IPS-18a (cell line): ENCODE data around the gene DPP6.

ENCODE experiments used
- H3K27ac ChIP-seq: one replicate; pipeline ENCODE4 v1.5.1; 2013; ENCODE audit warnings: low read length
- H3K27me3 ChIP-seq: one replicate; pipeline ENCODE4 v1.6.1; 2013; ENCODE audit warnings: mild to moderate bottlenecking, low read length; ENCODE audit not compliant: control insufficient read depth, insufficient read depth
- H3K36me3 ChIP-seq: one replicate; pipeline ENCODE4 v1.6.1; 2013; ENCODE audit warnings: low read depth, low read length; ENCODE audit not compliant: control insufficient read depth
- H3K4me1 ChIP-seq: one replicate; pipeline ENCODE4 v1.6.1; 2013; ENCODE audit warnings: low read depth, low read length; ENCODE audit not compliant: control insufficient read depth
- H3K4me3 ChIP-seq: one replicate; pipeline ENCODE4 v1.5.1; 2013; ENCODE audit warnings: low read length
- H3K9ac ChIP-seq: one replicate; pipeline ENCODE4 v1.6.1; 2013; ENCODE audit warnings: mild to moderate bottlenecking, low read length, moderate library complexity
- H3K9me3 ChIP-seq: one replicate; pipeline ENCODE4 v1.6.1; 2013; ENCODE audit warnings: low read depth, low read length; ENCODE audit not compliant: control insufficient read depth

DPP6 gene

GRCh38 chr7:154753226-154753625 is 701.0 kb downstream of the DPP6 start:
- Histone ChIP-seq H3K27ac (no peak overlapping the region), H3K9me3 (no peaks in the 10 kb centered on the region), H3K27me3 (no peaks in the 10 kb centered on the region), H3K9ac (no peak overlapping the region), H3K4me3 (no peak overlapping the region), H3K4me1 (no peaks in the 10 kb centered on the region), H3K36me3 (no peaks in the 10 kb centered on the region)

- no peaks in the 10 kb centered on the region for H3K36me3 ChIP-seq
- no peaks in the 10 kb centered on the region for H3K27me3 ChIP-seq
- H3K4me3 ChIP-seq: no peak overlapping the region
- no peaks in the 10 kb centered on the region for H3K4me1 ChIP-seq
- no peak overlapping the region for H3K9ac ChIP-seq
- no peaks in the 10 kb centered on the region for H3K9me3 ChIP-seq
- no peak overlapping the region for H3K27ac ChIP-seq
Measured at GRCh38 chr7:154757756-154758155, 705.6 kb downstream of the DPP6 start.

- Histone ChIP-seq H3K4me1 (peaks cover 8% of the 10 kb centered on the region), H3K4me3 (no peak overlapping the region), H3K9me3 (no peaks in the 10 kb centered on the region), H3K27me3 (no peaks in the 10 kb centered on the region), H3K27ac (no peak overlapping the region), H3K9ac (no peak overlapping the region), H3K36me3 (no peaks in the 10 kb centered on the region)
Measured at GRCh38 chr7:154759989-154760388, 707.8 kb downstream of the DPP6 start.

GRCh38 chr7:154765118-154765517 is 712.9 kb downstream of the DPP6 start:
- H3K27ac ChIP-seq: no peak overlapping the region
- no peaks in the 10 kb centered on the region for H3K36me3 ChIP-seq
- H3K4me1 ChIP-seq: peaks cover 22% of the 10 kb centered on the region
- H3K9ac ChIP-seq: no peak overlapping the region
- H3K9me3 ChIP-seq: no peaks in the 10 kb centered on the region
- no peaks in the 10 kb centered on the region for H3K27me3 ChIP-seq
- H3K4me3 ChIP-seq: peak overlapping the region; percentile 16

GRCh38 chr7:154767142-154767541 is 714.9 kb downstream of the DPP6 start:
- H3K4me1 ChIP-seq: peaks cover 22% of the 10 kb centered on the region
- H3K36me3 ChIP-seq: no peaks in the 10 kb centered on the region
- no peaks in the 10 kb centered on the region for H3K9me3 ChIP-seq
- no peak overlapping the region for H3K27ac ChIP-seq
- no peaks in the 10 kb centered on the region for H3K27me3 ChIP-seq
- no peak overlapping the region for H3K4me3 ChIP-seq
- no peak overlapping the region for H3K9ac ChIP-seq

GRCh38 chr7:154767821-154768415 is 715.7 kb downstream of the DPP6 start:
- Histone ChIP-seq H3K4me1 (peaks cover 22% of the 10 kb centered on the region), H3K36me3 (no peaks in the 10 kb centered on the region), H3K27ac (no peak overlapping the region), H3K4me3 (no peak overlapping the region), H3K9me3 (no peaks in the 10 kb centered on the region), H3K27me3 (no peaks in the 10 kb centered on the region), H3K9ac (no peak overlapping the region)

- Histone ChIP-seq H3K27me3 (no peaks in the 10 kb centered on the region), H3K27ac (no peak overlapping the region), H3K4me1 (peaks cover 22% of the 10 kb centered on the region), H3K4me3 (no peak overlapping the region), H3K36me3 (no peaks in the 10 kb centered on the region), H3K9ac (no peak overlapping the region), H3K9me3 (no peaks in the 10 kb centered on the region)
Measured at GRCh38 chr7:154769001-154769400, 716.8 kb downstream of the DPP6 start.

- H3K9me3 ChIP-seq: no peaks in the 10 kb centered on the region
- H3K4me3 ChIP-seq: no peak overlapping the region
- peaks cover 19% of the 10 kb centered on the region for H3K4me1 ChIP-seq
- H3K27me3 ChIP-seq: no peaks in the 10 kb centered on the region
- no peak overlapping the region for H3K9ac ChIP-seq
- no peaks in the 10 kb centered on the region for H3K36me3 ChIP-seq
- no peak overlapping the region for H3K27ac ChIP-seq
Measured at GRCh38 chr7:154769527-154769926, 717.3 kb downstream of the DPP6 start.

- Histone ChIP-seq H3K9me3 (no peaks in the 10 kb centered on the region), H3K4me3 (no peak overlapping the region), H3K9ac (no peak overlapping the region), H3K36me3 (no peaks in the 10 kb centered on the region), H3K4me1 (peaks cover 10% of the 10 kb centered on the region), H3K27me3 (no peaks in the 10 kb centered on the region), H3K27ac (no peak overlapping the region)
Measured at GRCh38 chr7:154770361-154770760, 718.2 kb downstream of the DPP6 start.

GRCh38 chr7:154770962-154771361 is 718.8 kb downstream of the DPP6 start:
- no peak overlapping the region for H3K4me3 ChIP-seq
- H3K9ac ChIP-seq: no peak overlapping the region
- H3K27me3 ChIP-seq: no peaks in the 10 kb centered on the region
- H3K9me3 ChIP-seq: no peaks in the 10 kb centered on the region
- no peak overlapping the region for H3K27ac ChIP-seq
- H3K36me3 ChIP-seq: no peaks in the 10 kb centered on the region
- peaks cover 4% of the 10 kb centered on the region for H3K4me1 ChIP-seq

GRCh38 chr7:154774303-154774969 is 722.2 kb downstream of the DPP6 start:
- no peaks in the 10 kb centered on the region for H3K9me3 ChIP-seq
- H3K9ac ChIP-seq: no peak overlapping the region
- H3K27ac ChIP-seq: no peak overlapping the region
- no peaks in the 10 kb centered on the region for H3K27me3 ChIP-seq
- H3K4me3 ChIP-seq: no peak overlapping the region
- H3K4me1 ChIP-seq: no peaks in the 10 kb centered on the region
- H3K36me3 ChIP-seq: no peaks in the 10 kb centered on the region

- Histone ChIP-seq H3K9me3 (no peaks in the 10 kb centered on the region), H3K36me3 (no peaks in the 10 kb centered on the region), H3K9ac (no peak overlapping the region), H3K4me3 (no peak overlapping the region), H3K27ac (no peak overlapping the region), H3K4me1 (peaks cover 2% of the 10 kb centered on the region), H3K27me3 (no peaks in the 10 kb centered on the region)
Measured at GRCh38 chr7:154775681-154776080, 723.5 kb downstream of the DPP6 start.
